NCI-H2171 treated with DMSO at 0.1 percent for 48 hours (cell line): ENCODE data around the gene C2CD2.
"Not testable (repeated sequence)": the region's sequence is repeated elsewhere in the genome, so short reads cannot be mapped to it uniquely, and the experiment has no call there.

Experiments
- DNase-seq: peaks from one replicate; lab custom pipeline; 2025; lab: John Stamatoyannopoulos, UW

The C2CD2 gene

DNA sequence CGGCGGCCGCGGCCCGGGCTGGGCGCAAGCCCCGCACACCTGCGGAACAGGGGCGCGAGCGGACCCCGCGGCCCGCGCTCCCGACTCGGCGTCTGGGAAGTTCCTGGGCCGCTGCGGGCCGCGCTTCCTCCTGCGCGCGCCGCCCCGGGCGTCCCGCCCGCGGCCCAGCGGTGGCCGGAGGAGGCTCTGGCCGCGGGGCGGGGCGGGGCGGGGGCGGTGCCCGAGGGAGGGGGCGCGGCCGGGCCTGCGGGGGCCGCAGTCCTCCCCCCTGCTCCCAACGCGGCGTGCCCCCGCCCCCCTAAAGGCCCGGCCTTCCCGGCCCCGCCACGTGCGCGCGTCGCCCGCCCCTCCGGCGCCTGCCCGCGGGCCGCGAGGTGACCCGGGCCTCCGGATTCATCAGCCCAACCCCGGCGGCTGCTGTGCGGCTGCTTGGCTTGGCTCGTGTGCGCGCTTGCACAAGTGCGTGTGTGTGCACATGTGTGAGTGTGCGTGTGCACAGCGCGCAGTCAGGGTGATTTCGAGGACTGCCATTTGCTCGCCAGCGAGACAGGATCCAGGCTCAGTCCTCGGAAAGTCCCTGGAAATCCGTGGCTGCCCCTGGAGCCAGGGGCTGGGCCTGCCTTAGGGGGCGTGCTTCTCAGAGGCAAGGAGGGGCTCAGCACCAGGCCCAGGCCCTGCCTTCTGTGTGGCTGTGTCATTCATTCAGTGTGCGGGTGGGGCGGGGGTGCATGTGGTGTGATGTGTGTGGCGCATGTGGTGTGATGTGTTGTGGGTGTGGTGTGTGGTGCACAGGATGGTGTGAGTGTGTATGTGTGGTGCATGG lies at the start of gene C2CD2:
Gene C2CD2 (minus strand): TSS at position 188 of the 823 bp plus-strand sequence. CDS start 370 bp downstream, outside the sequence.
- no peak for DNase-seq

DNA sequence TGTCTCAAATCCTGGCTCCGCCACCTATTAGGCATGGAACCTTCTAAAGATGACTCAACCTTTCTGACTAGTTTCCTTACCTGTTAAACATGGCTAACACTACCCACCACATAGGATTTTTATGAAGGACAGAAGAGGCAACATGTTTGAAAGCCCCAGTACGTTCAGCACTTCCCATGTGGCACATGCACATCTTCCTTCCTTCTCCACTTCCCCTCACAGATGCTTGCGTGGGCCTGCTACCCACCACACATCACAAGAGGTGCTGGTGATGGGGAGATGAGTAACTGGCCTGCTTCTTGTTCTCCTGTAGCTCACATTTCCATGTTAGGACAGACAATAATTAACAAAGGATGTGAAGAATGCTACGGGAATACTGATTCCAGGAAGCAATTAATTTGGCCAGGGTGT lies 49.2 kb upstream of the C2CD2 start:
- no peak for DNase-seq

DNA sequence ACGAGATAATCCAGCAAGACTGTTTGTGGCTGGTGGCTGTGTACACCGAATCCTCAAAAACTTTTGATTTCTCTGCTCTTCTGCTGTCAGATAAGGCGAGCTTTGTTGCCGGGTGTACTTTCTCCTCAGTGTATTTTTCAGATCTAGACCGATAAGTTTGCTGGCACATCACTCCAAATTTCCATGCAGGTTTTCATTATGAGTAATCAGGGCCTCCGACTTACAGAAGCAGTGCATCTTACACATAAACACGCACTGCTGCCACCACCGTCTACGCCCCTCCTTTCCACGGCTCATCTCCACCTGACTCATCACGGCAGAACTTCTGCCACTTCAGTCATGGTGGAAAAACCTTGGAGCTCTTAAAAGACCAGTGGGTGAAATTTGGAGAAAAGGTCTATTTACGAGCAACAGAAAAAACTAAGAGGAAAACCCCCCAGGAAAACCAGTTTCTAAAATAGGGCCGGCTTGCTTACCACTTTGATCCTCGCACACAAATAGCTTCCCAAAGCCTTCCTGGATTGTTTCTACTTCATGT lies 48.7 kb upstream of the C2CD2 start:
- DNase-seq: no peak

DNA sequence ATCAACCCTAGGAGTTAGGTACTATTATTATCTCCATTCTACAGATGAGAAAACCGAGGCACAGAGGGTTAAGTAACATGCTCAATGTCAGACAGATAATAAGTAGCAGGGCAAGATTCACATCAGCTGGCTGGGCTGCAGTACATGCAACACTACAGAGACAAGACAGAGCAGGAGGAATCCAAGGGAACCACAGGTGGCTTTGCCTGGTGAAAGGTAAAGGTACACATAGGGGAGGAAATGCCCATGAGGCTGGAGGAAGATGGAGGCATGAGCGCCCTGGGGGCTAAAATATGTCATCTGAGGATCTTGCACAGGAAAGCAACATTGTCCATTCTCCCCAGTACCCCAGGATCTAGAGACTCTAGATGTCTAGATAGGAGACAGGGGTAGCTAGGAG lies 48.0 kb upstream of the C2CD2 start:
- no peak for DNase-seq

DNA sequence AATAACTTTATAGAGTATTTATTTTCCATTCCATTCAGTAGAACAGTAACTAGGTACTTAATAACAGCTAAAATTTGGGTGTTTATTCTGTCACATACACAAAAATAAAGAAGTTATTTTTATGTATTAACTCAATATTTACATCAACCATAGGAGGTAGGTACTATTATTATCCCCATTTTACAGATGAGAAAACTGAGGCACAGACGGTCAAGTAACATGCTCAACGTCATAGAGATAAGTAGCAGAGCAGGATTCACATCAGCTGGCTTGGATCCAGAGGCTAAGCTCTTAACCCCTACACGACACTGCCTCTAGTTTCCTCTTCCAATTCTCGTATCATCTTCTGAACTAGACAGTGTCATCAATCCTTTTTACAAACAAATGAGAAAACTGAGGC lies 47.1 kb upstream of the C2CD2 start:
- DNase-seq: no peak

DNA sequence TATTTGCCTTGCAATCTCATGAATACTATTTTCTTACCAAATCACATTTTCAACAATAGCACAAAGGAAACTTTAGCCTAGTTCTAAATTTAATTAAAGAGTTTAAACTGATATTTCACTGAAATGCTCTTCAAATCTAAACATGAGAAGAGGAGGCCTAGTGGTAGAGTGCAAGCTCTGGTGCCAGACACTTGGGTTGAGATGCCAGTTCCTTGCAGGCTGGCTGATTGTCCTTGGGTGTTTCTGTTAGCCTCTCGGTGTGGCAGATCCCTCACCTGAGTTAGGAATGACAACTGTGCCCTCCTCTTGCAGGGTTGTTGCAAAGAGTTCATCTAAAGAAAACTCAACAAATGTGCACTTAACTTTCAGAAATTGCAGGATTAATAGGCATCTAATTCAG lies 43.8 kb upstream of the C2CD2 start:
- DNase-seq: no peak

DNA sequence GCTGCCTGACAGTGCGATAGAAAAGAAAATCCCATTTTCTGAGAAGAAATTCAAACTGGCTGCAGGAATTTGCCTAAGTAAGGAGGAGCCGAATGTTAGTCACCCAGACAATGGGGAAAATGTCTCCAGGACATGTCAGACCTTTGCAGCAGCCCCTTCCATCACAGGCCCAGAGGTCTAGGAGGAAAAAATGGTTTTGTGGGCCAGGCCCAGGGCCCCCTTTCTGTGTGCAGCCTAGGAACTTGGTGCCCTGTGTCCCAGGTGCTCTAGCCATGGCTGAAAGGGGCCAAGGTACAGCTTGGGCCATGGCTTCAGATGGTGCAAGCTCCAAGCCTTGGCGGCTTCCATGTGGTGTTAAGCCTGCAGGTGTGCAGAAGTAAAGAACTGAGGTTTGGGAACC lies 41.8 kb upstream of the C2CD2 start:
- DNase-seq: no peak

DNA sequence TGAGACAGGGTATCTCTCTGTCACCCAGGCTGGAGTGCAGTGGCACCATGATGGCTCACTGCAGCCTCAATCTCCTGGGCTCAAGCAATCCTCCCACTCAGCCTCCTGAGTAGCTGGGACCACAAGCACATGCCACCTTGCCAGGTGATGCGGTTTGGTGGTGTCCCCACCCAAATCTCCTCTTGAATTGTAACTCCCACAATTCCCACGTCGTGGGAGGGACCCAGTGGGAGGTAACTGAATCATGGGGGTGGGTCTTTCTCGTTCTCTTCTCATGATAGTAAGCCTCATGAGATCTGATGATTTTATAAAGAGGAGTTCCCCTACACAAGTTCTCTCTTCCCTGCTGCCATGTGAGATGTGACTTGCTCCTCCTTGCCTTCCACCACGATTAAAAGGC lies 40.8 kb upstream of the C2CD2 start:
- not testable (repeated sequence) for DNase-seq

DNA sequence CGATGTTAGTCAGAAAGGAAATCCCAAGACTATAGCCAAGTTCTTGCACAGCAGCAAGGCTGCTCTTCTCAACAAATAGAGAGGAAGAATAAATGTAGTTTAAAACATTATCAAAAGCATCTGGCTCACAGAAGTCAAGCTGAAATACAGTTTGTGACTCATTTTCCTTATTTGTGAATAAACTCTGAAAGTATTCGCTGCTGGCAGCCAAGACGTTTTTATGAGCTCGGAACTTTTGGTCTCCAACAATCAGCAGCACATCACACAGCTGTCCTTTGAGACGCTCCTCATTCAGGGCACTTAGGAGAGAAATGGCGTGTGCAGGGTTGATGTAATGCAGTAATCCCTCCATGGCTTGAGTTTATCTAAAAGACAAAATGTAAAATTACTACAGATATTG lies 39.9 kb upstream of the C2CD2 start:
- no peak for DNase-seq

DNA sequence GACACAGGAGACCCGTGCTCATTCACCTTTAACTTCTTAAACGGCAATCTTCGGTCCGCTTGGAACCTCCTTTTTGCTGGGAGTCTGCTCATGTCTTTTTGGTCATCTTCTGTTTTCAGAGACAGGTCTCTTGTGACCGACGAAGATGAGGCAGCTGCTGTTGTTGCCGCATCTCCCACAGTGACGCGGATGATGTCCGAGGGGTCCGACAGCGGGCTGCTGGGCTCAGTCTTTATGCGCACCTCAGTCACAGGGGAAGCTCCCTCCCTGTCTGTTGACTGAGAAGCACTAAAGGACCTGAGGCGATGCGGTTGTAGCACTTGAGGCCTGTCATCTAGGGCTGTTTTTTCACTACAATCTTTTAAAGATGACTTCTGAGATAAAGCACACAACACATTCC lies 38.8 kb upstream of the C2CD2 start:
- no peak for DNase-seq

DNA sequence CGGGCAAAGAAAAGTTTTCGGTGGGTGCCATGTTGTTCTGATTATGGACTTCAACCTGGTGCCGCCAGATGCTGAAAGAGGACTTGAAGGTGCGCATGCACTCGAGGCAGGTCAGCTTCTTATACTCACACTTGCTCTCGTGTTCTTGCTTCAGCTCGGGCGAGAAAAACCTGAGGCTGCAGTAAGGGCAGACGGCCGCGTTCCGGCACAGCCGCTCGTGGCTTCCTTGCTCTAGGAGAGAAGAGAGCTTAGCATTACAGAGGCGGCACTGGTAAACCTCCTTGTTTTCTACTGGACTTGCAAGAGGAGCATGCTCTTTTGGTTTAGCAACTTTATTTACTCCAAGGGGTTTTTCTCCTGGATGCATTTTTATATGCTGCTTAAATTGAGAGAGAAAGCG lies 37.8 kb upstream of the C2CD2 start:
- DNase-seq: no peak

DNA sequence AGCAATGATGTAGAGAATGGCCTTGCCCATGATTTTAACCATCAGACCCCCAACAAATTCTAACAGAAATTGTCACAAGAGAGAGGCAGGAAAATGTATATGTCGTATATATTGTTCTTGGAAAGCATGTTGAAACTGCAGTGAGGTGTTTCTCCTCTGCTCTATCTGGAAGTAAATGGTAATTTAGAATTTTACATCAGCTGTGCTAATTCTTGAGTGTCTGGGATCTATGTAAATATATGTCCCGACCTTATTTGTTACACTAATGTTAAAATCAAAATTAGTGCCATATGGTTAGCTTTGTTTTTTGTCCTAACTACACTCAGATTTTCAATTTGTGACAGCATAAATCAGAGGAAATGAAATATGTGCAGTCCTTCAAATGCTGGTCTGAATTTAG lies 35.9 kb upstream of the C2CD2 start:
- no peak for DNase-seq

DNA sequence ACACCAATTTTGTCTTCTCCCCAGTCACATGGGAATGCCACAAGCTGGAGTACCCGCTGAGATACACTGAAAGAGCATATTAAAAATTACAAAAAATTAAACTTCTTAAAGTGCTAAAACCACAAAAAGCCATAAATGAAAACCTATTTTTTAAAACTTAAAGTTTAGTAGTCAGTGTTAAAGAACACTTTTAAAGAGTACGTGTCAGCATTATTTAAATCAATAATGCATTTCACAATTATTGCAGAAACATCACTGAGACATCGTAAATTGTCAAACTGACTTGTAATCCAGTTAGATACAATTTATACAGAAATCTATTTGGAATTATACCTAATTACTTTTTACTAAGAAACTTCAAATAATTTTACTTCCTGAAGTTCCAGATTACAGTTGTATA lies 33.5 kb upstream of the C2CD2 start:
- no peak for DNase-seq

DNA sequence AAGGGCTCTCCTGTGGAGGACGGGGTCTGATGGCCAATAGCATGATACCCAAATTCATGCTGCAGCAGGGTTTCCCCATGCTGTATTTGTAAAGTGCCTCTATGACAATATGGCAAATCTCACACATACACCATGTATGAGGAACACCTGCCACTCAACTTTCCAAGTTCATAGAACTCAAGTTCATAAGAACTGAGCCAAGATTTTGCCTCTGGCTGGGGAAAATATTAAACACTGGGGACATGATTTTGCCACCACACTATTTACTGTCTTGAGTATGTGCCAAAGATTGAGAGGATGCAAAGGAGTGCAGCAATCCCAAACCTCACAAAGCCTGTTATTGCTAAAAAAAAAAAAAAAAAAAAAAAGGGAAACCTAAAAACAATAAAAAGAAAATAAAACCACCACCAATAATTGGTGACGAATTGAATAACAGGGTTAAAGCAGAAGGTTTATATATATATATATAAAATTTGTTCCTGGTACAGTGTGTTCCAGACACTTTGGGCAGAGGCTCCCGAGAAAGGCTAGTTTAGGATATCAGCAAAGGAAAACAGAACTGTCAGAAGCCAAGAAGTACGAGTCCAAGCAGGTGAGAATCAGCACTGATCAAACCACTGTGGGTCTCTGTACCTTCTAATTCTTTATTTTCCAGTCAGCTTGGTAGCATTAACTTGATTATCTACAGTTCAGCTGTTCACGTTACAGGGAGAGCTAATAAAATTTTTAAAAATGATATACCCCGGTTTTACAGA lies 32.0 kb upstream of the C2CD2 start:
- no peak for DNase-seq

DNA sequence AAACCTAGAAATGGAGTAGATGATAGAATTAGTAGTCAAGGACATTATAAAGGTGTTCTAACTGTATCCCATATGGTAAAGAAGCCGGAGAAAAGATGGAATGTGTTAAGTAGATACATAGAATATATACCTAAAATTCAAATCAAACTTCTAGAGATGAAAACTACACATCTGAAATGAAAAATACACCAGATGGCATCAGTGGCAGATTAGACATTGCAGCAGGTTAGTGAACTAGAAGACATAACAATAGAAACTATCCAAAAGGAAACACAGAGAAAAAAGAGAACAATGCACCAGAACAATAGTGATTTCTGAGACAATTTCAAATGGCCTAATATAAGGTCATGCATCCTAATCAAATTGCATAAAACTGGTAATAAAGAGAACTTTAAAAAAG lies 29.4 kb upstream of the C2CD2 start:
- no peak for DNase-seq

DNA sequence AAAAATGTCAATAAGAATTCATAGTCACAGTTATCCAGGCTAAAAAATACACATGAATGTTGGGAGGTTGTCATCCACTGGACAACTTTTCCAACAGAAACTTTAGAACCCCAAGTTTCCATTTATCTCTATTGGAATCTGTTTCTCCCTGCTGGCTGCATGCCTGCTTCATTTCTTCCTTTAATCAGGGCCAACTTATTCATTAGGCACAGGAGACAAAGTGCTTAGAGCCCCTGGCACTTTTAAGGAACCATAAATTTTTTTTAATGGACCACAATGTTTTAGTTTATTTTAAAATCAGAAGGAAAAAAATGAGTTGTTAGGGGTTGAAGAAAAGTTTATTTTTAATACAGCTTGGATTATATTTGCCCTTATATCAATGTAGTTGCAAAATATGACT lies 26.7 kb upstream of the C2CD2 start:
- DNase-seq: no peak

DNA sequence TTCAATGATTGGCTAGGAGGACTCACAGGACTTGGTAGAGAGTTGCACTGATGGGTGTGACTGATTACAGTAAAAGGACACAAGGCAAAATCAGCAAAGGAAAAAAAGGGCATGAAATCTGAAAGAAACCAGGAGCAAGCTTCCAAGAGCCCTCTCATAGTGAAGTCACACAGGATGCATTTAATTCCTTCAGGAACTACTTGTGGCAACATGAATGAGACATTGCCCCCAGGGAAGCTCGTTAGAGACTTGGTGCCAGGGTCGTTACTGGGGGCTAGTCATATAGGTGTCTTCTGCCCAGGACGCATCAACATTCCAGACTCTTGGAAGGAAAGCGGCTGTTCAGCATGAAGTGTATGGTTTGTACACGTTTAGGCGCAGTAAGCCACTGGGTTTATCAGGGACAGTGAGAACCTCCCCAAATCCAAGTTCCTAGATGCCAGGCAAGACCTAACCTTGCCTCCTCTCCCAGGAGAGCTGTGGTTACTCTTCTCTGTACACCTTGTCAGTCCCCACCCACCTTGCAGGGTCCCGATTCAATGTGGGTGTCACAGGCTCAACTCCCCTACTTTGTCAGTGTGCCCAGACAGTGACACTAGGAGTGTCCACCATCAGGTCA lies 26.0 kb upstream of the C2CD2 start:
- DNase-seq: no peak

DNA sequence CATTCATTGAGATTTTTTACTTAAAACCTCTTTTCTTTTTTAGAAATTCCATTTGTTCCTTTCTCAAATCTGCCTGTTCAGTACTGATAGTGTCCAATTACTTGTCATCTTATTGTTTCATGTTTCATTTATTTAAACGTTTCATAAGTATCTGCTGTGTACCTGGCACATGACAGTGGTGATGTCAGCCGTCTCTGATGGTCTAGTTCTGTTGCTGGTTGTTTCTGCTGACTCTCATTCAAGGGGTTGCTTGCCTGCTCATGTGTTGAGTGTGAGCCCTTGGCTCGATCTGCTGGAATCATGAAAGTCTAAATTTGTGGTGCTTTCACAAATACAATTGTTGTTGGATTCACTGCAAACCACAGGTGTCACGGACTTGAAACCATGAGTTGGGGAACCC lies 25.5 kb upstream of the C2CD2 start:
- DNase-seq: no peak

DNA sequence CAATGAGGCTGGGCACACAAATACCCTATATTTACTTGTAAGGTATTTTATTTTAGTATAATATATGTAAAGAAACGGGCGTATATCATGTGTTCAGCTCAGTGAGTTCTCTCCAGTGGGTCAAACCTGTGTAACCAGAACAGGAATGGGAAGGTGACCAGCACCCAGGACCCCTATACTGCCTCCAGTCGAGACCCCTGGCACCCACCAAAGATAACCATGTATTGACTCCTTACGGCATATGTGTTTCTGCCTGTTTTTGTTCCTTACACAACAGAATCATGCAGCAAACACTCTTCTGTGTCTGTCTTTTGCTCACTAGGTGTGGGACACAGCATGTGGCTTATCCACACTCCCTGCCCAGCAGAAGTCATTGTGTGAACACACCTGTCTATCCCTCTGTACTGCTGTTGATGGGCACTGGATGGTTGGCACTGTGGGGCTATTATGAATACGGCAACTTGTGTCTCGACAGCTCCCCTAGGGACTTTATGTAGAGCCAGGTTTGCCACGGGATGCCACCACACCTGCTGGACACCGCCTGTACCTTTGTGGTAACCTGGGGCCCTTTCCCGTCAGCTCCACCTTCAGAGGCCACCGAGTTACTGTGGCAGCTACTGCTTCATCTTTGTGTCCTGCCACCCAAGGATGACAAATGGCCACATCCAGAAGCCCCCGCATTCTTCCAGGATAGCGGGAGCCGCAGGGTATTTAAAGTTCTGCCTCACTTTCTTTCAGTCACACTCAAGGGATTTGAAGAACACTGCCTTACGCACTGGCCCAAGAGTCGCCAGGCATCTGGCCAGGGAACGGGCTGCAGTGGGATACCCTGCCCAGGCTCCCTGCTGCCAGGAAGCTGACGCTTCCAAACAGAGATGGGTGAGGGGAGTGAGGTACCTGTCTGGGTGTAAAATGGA lies 23.5 kb upstream of the C2CD2 start:
- DNase-seq: no peak

DNA sequence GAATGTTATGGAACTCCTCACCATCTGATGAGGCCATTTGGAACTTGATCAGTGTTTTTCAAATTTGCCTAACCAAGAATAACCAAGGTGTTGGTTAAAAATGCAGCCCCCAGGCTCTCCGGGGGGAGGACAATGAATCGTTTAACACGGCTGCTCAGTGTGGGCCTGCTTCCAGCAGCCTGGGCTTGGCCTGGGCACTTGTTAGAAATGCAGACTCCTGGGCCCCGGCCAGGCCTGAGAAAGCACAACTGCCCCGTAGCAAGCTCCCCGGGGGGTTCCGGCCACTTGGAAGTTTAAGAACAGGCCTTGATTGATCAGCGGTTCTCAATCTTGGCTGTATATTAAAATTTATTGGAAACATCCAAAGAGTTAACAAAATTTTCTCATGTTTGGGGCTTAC lies 22.8 kb upstream of the C2CD2 start:
- DNase-seq: no peak

DNA sequence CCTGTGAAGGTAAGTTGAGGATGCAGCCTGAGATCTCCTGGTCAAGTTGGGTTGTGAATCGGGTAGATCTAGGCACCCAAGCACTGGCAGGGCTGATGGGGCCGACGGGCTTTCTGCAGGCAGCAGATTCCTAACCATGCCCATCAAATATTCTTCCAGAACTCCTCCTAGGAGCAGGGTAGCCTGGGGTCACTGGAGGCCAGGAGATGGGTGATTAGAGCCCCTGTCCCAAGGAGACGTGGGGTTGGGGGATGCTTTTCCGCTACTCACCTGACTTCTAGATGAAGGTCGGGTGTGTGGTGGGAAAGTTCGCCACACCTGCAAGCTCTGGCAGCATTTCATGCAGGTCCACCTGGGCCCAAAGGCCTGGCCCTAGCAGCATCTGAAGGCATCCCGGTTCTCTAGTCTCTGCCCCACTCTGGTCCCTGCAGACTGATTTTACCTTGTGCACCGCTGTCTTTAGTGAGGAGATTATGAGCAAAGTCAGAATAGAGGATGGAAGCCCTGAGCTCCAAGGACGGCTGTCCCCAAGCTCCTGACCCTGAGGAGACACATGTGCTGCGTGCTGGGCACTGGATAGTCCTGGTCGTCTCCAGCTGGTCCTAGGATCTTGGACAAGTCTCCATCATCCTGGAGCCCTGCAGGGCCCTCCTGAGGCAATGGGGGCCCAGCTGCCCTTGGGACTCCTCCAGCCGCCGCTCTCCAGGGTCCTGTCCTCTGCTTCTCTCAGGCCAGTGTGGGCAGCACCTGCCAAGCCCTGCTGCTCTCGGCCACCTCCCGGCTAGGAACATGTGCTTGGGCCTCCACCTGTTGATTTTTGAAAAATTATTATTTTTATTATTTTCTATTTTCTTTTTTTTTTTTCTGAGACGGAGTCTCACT lies 21.8 kb upstream of the C2CD2 start:
- no peak for DNase-seq
